Measurements from ENCODE around the gene SPRN.
"Not testable (repeated sequence)": the region's sequence is repeated elsewhere in the genome, so short reads cannot be mapped to it uniquely, and the experiment has no call there.

SPRN gene

GRCh38 chr10:133376183-133376582, 48.2 kb downstream of the SPRN start:
- not testable (repeated sequence) for ATAC-seq

- no peak for ATAC-seq
- TF ChIP-seq ZNF8 (CRISPR knock-in tag; IDR thresholded peaks at IDR 0.05) = no peak
- TF ChIP-seq POU6F1 (CRISPR knock-in tag; IDR thresholded peaks at IDR 0.05; ENCODE audit: borderline replicate concordance, low read depth) = no peak
- TF ChIP-seq ZNF70 (CRISPR knock-in tag; IDR thresholded peaks at IDR 0.05) = no peak
- TF ChIP-seq CSRNP3 (CRISPR knock-in tag; IDR thresholded peaks at IDR 0.05) = no peak
- TF ChIP-seq TOX (CRISPR knock-in tag; IDR thresholded peaks at IDR 0.05; ENCODE audit: borderline replicate concordance) = no peak
- no peak for TF ChIP-seq PATZ1 (CRISPR knock-in tag; IDR thresholded peaks at IDR 0.05; ENCODE audit: borderline replicate concordance)
- TF ChIP-seq ESRRG (CRISPR knock-in tag; IDR thresholded peaks at IDR 0.05) = no peak
- no peak for TF ChIP-seq RARB (CRISPR knock-in tag; IDR thresholded peaks at IDR 0.05)
- no peak for TF ChIP-seq TCF4 (CRISPR knock-in tag; IDR thresholded peaks at IDR 0.05; ENCODE audit: borderline replicate concordance)
- TF ChIP-seq ZFP3 (CRISPR knock-in tag; IDR thresholded peaks at IDR 0.05) = no peak
- TF ChIP-seq TSHZ2 (CRISPR knock-in tag; IDR thresholded peaks at IDR 0.05) = no peak
- no peak for TF ChIP-seq CREB5 (CRISPR knock-in tag; IDR thresholded peaks at IDR 0.05; ENCODE audit: low read depth)
- TF ChIP-seq SNAI2 (CRISPR knock-in tag; IDR thresholded peaks at IDR 0.05) = no peak
- TF ChIP-seq ZFP30 (CRISPR knock-in tag; IDR thresholded peaks at IDR 0.05) = no peak
- TF ChIP-seq ZC3H10 (CRISPR knock-in tag; IDR thresholded peaks at IDR 0.05) = no peak
- no peak for TF ChIP-seq PPARA (CRISPR knock-in tag; IDR thresholded peaks at IDR 0.05; ENCODE audit: borderline replicate concordance)
- TF ChIP-seq OSR1 (CRISPR knock-in tag; IDR thresholded peaks at IDR 0.05) = no peak
- no peak for TF ChIP-seq ZNF565 (CRISPR knock-in tag; conservative IDR thresholded peaks at IDR 0.05; ENCODE audit: low read depth)
- no peak for TF ChIP-seq ISL1 (CRISPR knock-in tag; IDR thresholded peaks at IDR 0.05)
- TF ChIP-seq BACH2 (CRISPR knock-in tag; IDR thresholded peaks at IDR 0.05; ENCODE audit: borderline replicate concordance) = no peak
Observed at GRCh38 chr10:133375357-133376115, 48.9 kb downstream of the SPRN start.

Measured in SK-N-SH treated with all-trans-retinoic acid at 6 μM for 48 hours (cell line).